Measurements from ENCODE around the gene UTS2R. TPM values are rescaled to one million over a fixed set of nuclear protein-coding genes. Genes with fewer than 3 reads are reported as not detected.

UTS2R gene
- total and polyA plus RNA-seq, 11 donors: 0.11 to 21.9 (median 1.2) TPM

- no peak for TF ChIP-seq CTCF (IDR thresholded peaks at IDR 0.05)
- TF ChIP-seq POLR2A (IDR thresholded peaks at IDR 0.05): no peak
- H3K27ac ChIP-seq: peak overlapping the region in 5 of 12 donors; percentile 5 to 90 (median 72)
- 9 to 31% (median 23%) methylated on average over 14 to 32 of the region's 32 CpGs for WGBS, 4 donors
- peaks cover 0 to 10% (median 0%) of the 10 kb centered on the region in 9 donors for H3K36me3 ChIP-seq
- ATAC-seq (peak in 3 of 4 donors; percentile 34 to 56 (median 35)), DNase-seq (peak in 3 of 5 donors; percentile 60 to 73 (median 69))
- H3K27me3 ChIP-seq: peaks cover 0 to 33% (median 7%) of the 10 kb centered on the region in 9 donors
- H3K4me1 ChIP-seq: peaks cover 5 to 56% (median 32%) of the 10 kb centered on the region in 12 donors
- peak overlapping the region; percentile 25 to 73 (median 61) for H3K4me3 ChIP-seq
- intact Hi-C loops (cut with DNase I): no loop called here
- H3K9me3 ChIP-seq: no peaks in the 10 kb centered on the region
Measured at GRCh38 chr17:82332669-82333278, 38.8 kb upstream of the UTS2R start.

GRCh38 chr17:82333279-82334171 lies 38.0 kb upstream of the UTS2R start, which contains the start of gene SECTM1:
Gene SECTM1 (minus strand): TSS chr17:82333766. CDS start chr17:82327240, 6,526 bp downstream.
- H3K27me3 ChIP-seq: peaks cover 0 to 29% (median 7%) of the 10 kb centered on the region in 9 donors
- 1 to 4% (median 2%) methylated on average over 34 to 90 of the region's 90 CpGs for WGBS, 4 donors
- TF ChIP-seq CTCF (IDR thresholded peaks at IDR 0.05): no peak
- intact Hi-C loops (cut with DNase I): no loop called here
- DNase-seq (peak; percentile 59 to 81 (median 65)), ATAC-seq (peak in 3 of 4 donors; percentile 31 to 55 (median 38))
- no peaks in the 10 kb centered on the region for H3K9me3 ChIP-seq
- H3K27ac ChIP-seq: peak within 1 kb of the TSS in 11 of 12 donors; percentile 34 to 90 (median 70)
- peak within 1 kb of the TSS; percentile 26 to 73 (median 61) for H3K4me3 ChIP-seq
- peaks cover 0 to 5% (median 0%) of the 10 kb centered on the region in 9 donors for H3K36me3 ChIP-seq
- peaks cover 5 to 63% (median 33%) of the 10 kb centered on the region in 12 donors for H3K4me1 ChIP-seq

- ATAC-seq (no peak), DNase-seq (no peak)
- Histone ChIP-seq H3K4me1 (peaks cover 5 to 70% (median 39%) of the 10 kb centered on the region in 12 donors), H3K4me3 (peak overlapping the region; percentile 25 to 73 (median 61)), H3K27ac (peak overlapping the region in 11 of 12 donors; percentile 19 to 90 (median 70)), H3K36me3 (no peaks in the 10 kb centered on the region), H3K9me3 (no peaks in the 10 kb centered on the region), H3K27me3 (peaks cover 0 to 28% (median 7%) of the 10 kb centered on the region in 9 donors)
- intact Hi-C loops (cut with DNase I): no loop called here
- TF ChIP-seq CTCF (IDR thresholded peaks at IDR 0.05) (no peak), POLR2A (IDR thresholded peaks at IDR 0.05) (no peak)
- WGBS, 4 donors: 52 to 70% (median 66%) methylated on average over 19 to 25 of the region's 25 CpGs
Measured at GRCh38 chr17:82334204-82334621, 37.4 kb upstream of the UTS2R start.

Measured in heart left ventricle (tissue), 16 donors.